ENCODE measurements around the gene SLC25A28. TPM values are rescaled to one million over a fixed set of nuclear protein-coding genes. Genes with fewer than 3 reads are reported as not detected.

Gene SLC25A28
- total and polyA plus RNA-seq, 2 donors (not counting 1 experiment from before 2014, with no cell fraction given) = 96.4 to 224 TPM

DNA sequence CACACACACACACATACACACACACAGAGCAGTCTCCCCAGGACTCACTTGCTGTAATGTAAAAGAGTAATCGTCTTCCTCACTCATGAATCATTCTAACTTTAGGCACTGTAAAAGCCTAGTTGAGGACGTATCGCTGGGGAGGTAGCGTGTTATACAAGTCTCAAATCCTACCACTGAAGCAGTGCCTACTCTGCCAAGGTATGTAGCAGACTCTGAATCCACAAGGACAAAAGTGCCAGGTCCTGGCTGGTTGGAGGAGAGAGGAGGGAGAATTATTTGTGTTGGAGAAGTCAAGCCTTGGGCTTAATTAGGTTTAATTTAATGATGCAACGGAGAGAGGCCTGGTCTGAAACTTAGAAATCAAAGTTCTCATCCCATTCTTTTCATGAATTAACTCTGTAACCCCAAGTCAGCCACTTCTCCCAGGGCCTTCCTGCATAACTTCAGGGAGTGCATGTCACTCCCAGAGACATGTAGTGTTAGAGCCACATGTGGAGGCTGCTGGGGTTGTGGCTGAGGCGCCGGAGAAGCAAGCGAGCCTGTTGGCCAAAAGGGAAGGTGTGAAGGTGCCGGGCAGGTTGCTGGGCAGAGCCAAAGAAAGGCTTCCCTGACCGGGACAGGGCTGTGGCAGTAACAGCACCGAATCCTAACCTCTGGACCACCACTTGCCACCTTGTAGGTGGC lies 50.8 kb downstream of the SLC25A28 start:
- peak overlapping the region; percentile 85 for H3K27ac Mint-ChIP-seq
- Histone ChIP-seq H3K36me3 (replicated peaks in 1 of 2; ENCODE audit: control extremely low read depth in 1 of 2, control insufficient read depth in 1 of 2, extremely low read depth in 1 of 2, insufficient read depth in 2 of 2, low read length in 1 of 2) (no peaks in the 10 kb centered on the region), H2AFZ (ENCODE audit: insufficient read depth, low read depth, low read length, poor library complexity, severe bottlenecking) (peak overlapping the region; percentile 7), H4K20me1 (ENCODE audit: control insufficient read depth, insufficient read depth, low read length, poor library complexity, severe bottlenecking) (no peaks in the 10 kb centered on the region), H3K27me3 (replicated peaks in 1 of 4; ENCODE audit: control extremely low read depth in 1 of 4, control insufficient read depth in 3 of 4, insufficient read depth in 4 of 4, low read length in 3 of 4) (no peaks in the 10 kb centered on the region), H3K9ac (ENCODE audit: low read length) (no peak overlapping the region), H3K4me3 (ENCODE audit: control extremely low read depth in 1 of 5, extremely low read depth in 1 of 5, insufficient read depth in 1 of 5, low read depth in 2 of 5, low read length in 4 of 5) (no peak overlapping the region), H3K27ac (ENCODE audit: low read length in 2 of 2) (peak overlapping the region; percentile 41 to 45), H3K79me2 (ENCODE audit: control insufficient read depth, insufficient read depth, low read length) (no peaks in the 10 kb centered on the region), H3K9me3 (ENCODE audit: control extremely low read depth in 1 of 3, control insufficient read depth in 2 of 3, insufficient read depth in 1 of 3, low read length in 2 of 3) (peaks cover 0 to 3% (median 0%) of the 10 kb centered on the region in 3 donors), H3K4me1 (ENCODE audit: control insufficient read depth in 2 of 2, insufficient read depth in 2 of 2, low read length in 2 of 2) (peaks cover 19 to 24% of the 10 kb centered on the region in 2 donors), H3K4me2 (replicated peaks; ENCODE audit: low read depth, low read length, poor library complexity, severe bottlenecking) (peak overlapping the region; percentile 10)
- TF ChIP-seq EZH2 (IDR thresholded peaks at IDR 0.05; ENCODE audit: borderline replicate concordance, insufficient read depth, low read depth, low read length, poor library complexity, severe bottlenecking) = no peak
- TF ChIP-seq, protein P1, sequence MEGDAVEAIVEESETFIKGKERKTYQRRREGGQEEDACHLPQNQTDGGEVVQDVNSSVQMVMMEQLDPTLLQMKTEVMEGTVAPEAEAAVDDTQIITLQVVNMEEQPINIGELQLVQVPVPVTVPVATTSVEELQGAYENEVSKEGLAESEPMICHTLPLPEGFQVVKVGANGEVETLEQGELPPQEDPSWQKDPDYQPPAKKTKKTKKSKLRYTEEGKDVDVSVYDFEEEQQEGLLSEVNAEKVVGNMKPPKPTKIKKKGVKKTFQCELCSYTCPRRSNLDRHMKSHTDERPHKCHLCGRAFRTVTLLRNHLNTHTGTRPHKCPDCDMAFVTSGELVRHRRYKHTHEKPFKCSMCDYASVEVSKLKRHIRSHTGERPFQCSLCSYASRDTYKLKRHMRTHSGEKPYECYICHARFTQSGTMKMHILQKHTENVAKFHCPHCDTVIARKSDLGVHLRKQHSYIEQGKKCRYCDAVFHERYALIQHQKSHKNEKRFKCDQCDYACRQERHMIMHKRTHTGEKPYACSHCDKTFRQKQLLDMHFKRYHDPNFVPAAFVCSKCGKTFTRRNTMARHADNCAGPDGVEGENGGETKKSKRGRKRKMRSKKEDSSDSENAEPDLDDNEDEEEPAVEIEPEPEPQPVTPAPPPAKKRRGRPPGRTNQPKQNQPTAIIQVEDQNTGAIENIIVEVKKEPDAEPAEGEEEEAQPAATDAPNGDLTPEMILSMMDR (IDR thresholded peaks at IDR 0.05) = no peak
- H3K27me3 Mint-ChIP-seq = no peaks in the 10 kb centered on the region
- ChIA-PET POLR2A (interaction anchor here (0.8 to 1.0 kb wide), 2 partner anchors 41 to 51 kb away, joined by 3 read pairs; partner anchors contain the start of gene SLC25A28), CTCF (interaction anchor here (1.0 to 1.4 kb wide), 5 partner anchors 9 to 47 kb away, joined by 3 to 14 read pairs (median 6); no protein-coding TSS in a partner anchor)
- H3K4me3 Mint-ChIP-seq = peak overlapping the region; percentile 59
- no peaks in the 10 kb centered on the region for H3K9me3 Mint-ChIP-seq (ENCODE audit: insufficient read depth)
- peaks cover 27% of the 10 kb centered on the region for H3K4me1 Mint-ChIP-seq
- 100% methylated on average over 3 of the region's 11 CpGs for WGBS (ENCODE audit: insufficient coverage)
- peak; percentile 18 for ATAC-seq (ENCODE audit: low read depth)
- intact Hi-C loops (cut with micrococcal nuclease) = no loop called here
- no peak for DNase-seq

DNA sequence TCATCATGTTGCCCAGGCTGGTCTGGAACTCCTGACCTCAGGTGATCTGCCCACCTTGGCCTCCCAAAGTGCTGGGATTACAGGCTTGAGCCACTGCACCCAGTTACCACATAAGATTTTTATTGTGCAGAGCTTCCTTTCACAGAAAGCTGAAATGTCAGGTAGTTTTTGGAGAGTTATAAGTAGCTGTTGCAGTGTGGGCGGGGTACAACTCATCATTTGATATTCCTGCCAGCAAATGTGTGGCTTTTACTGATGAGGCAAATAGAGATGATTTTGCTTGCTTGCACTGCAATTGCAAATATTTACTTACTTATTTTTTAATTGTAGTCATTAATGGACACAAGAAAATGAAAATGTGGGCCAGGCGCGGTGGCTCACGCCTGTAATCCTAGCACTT lies 55.1 kb downstream of the SLC25A28 start:
- Histone ChIP-seq H3K4me2 (replicated peaks; ENCODE audit: low read depth, low read length, poor library complexity, severe bottlenecking) (no peak overlapping the region), H3K79me2 (ENCODE audit: control insufficient read depth, insufficient read depth, low read length) (no peaks in the 10 kb centered on the region), H4K20me1 (ENCODE audit: control insufficient read depth, insufficient read depth, low read length, poor library complexity, severe bottlenecking) (no peaks in the 10 kb centered on the region), H3K4me1 (ENCODE audit: control insufficient read depth in 2 of 2, insufficient read depth in 2 of 2, low read length in 2 of 2) (peaks cover 21 to 33% of the 10 kb centered on the region in 2 donors), H3K27ac (ENCODE audit: low read length in 2 of 2) (no peak overlapping the region), H3K27me3 (replicated peaks in 1 of 4; ENCODE audit: control extremely low read depth in 1 of 4, control insufficient read depth in 3 of 4, insufficient read depth in 4 of 4, low read length in 3 of 4) (peaks cover 0 to under 1% (median 0%) of the 10 kb centered on the region in 4 experiments), H3K9ac (ENCODE audit: low read length) (no peak overlapping the region), H2AFZ (ENCODE audit: insufficient read depth, low read depth, low read length, poor library complexity, severe bottlenecking) (no peak overlapping the region), H3K36me3 (replicated peaks in 1 of 2; ENCODE audit: control extremely low read depth in 1 of 2, control insufficient read depth in 1 of 2, extremely low read depth in 1 of 2, insufficient read depth in 2 of 2, low read length in 1 of 2) (no peaks in the 10 kb centered on the region), H3K4me3 (ENCODE audit: control extremely low read depth in 1 of 5, extremely low read depth in 1 of 5, insufficient read depth in 1 of 5, low read depth in 2 of 5, low read length in 4 of 5) (no peak overlapping the region), H3K9me3 (ENCODE audit: control extremely low read depth in 1 of 3, control insufficient read depth in 2 of 3, insufficient read depth in 1 of 3, low read length in 2 of 3) (no peaks in the 10 kb centered on the region)
- Mint-ChIP-seq H3K27me3 (no peaks in the 10 kb centered on the region), H3K4me3 (no peak overlapping the region), H3K4me1 (peaks cover 37% of the 10 kb centered on the region), H3K27ac (no peak overlapping the region), H3K9me3 (ENCODE audit: insufficient read depth) (no peaks in the 10 kb centered on the region)
- no peak for TF ChIP-seq EZH2 (IDR thresholded peaks at IDR 0.05; ENCODE audit: borderline replicate concordance, insufficient read depth, low read depth, low read length, poor library complexity, severe bottlenecking)
- TF ChIP-seq, protein P1 (IDR thresholded peaks at IDR 0.05) = no peak
- CTCF ChIA-PET = interaction anchor here (1.1 to 12.0 kb wide), 3 partner anchors 7 to 146 kb away, joined by 3 to 353 read pairs (median 3); partner anchors contain the start of gene SLC25A28
- intact Hi-C loops (cut with micrococcal nuclease) = no loop called here
- 100% methylated on average over 1 of the region's 4 CpGs for WGBS (ENCODE audit: insufficient coverage)
- DNase-seq = no peak
- no peak for ATAC-seq (ENCODE audit: low read depth)
- POLR2A ChIA-PET = no interaction called here
